D341Med (cell line): ENCODE data around the gene MOV10.

ENCODE experiments used
- DNase-seq: peaks from one replicate; pipeline ENCODE4 v3.0.0; 2012; ENCODE audit warnings: low spot score

Gene MOV10

DNA sequence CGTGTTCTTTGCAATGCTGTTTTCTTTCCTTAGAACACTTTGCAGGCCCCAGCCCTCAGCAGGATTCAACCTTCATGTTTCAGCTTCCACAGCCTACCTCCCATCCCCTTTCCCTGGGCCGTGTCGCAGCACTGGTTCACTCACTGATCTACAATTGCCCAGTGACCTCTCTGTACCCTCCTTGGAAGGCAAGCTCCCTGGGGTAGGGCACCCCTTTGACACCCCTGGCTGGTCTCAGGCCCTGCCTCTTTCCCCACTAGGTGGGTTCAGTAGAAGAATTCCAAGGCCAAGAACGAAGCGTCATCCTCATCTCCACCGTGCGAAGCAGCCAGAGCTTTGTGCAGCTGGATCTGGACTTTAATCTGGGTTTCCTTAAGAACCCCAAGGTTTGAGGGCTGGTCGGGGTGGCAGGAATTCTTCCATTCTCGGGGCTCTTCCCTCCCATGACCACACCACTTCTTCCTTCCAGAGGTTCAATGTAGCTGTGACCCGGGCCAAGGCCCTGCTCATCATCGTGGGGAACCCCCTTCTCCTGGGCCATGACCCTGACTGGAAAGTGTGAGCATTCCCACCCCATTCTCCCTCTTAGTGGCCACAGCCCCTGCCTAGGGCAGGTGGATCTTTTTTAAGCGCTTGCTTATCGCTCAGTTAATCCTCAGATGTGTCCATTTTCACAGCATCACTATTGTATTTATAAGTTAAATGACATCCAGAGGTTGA lies 25.1 kb downstream of the MOV10 start:
- DNase-seq: no peak

DNA sequence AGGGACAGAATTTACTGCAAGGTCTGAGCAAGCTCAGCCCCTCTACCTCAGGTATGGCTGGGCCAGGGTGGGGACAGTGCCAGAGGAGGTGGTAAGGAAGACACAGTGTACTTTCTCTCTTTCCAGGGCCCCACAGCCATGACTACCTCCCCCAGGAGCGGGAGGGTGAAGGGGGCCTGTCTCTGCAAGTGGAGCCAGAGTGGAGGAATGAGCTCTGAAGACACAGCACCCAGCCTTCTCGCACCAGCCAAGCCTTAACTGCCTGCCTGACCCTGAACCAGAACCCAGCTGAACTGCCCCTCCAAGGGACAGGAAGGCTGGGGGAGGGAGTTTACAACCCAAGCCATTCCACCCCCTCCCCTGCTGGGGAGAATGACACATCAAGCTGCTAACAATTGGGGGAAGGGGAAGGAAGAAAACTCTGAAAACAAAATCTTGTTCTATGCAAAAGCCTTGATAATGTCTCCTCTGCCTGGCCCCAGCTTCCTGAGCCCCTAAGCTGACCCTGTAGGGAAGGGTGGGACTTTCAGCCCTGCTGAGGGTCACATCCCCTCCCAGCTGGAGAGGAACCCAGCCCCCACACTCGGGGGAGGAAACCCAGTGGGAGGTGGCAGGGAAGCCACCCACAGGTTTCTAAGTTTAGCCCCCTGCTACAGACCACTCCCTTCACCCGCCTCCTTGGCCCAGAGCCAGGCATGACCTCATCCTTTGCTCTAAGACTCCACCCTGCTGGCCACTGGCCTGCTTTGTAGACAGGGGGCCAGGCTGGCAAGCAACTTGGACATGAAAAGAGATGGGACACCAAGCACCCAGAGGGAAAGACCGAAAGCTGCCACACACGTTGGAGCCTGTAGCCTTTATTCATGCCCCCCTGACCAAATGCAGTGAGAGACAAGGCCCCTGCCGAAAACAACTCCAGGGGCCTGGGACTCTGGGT lies 26.1 kb downstream of the MOV10 start:
- DNase-seq: peak; percentile 54

- no peak for DNase-seq
Observed at GRCh38 chr1:112701227-112702066, 27.0 kb downstream of the MOV10 start.

- DNase-seq: no peak
Observed at GRCh38 chr1:112702067-112702395, 27.6 kb downstream of the MOV10 start.

- DNase-seq: no peak
Observed at GRCh38 chr1:112702420-112703261, 28.2 kb downstream of the MOV10 start.

DNA sequence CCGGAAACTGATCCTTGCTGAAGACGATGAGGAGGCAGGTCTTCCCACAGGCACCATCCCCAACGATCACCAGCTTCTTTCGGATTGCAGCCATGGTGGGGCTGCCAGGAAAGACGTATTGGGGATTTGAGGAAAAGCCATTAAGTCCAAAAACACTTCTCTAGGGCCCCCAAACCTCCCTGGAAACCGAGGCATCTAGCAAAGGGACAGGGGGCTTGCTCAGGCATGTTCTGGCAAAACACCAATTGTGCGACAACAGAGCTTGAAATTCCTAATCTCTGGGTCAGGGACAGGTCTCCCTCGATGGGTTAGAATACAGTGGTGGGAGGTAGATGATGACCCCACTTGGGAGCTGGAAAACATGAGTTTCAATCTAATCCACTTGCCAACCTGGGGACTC lies 29.2 kb downstream of the MOV10 start:
- no peak for DNase-seq

DNA sequence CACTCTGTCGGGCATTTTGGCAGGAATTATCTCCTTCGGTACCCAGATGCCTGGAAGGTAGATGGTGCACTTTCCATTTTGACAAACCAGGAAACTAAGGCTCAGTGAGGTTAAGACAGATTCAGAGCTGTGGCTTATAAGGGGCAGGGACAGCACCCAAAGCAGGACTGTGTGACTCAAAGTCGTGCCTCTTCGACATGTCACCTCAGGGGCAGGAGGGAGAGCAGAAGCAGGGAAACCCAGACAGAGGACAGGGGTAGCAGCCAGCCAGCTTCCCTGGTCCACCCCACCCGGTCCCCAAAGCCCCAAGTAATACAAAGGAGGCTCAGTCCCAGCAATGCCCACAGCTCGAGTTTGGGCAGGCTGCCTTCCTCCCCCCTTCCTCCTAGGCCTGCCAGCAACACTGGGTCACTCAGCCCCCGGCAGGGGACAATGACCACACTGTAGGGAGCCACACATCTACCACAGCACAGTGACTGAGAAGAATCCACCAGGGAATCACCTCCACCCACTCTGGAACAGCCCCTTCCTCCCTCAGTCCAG lies 30.0 kb downstream of the MOV10 start:
- no peak for DNase-seq

GRCh38 chr1:112704934-112705627 lies 30.6 kb downstream of the MOV10 start:
- no peak for DNase-seq

DNA sequence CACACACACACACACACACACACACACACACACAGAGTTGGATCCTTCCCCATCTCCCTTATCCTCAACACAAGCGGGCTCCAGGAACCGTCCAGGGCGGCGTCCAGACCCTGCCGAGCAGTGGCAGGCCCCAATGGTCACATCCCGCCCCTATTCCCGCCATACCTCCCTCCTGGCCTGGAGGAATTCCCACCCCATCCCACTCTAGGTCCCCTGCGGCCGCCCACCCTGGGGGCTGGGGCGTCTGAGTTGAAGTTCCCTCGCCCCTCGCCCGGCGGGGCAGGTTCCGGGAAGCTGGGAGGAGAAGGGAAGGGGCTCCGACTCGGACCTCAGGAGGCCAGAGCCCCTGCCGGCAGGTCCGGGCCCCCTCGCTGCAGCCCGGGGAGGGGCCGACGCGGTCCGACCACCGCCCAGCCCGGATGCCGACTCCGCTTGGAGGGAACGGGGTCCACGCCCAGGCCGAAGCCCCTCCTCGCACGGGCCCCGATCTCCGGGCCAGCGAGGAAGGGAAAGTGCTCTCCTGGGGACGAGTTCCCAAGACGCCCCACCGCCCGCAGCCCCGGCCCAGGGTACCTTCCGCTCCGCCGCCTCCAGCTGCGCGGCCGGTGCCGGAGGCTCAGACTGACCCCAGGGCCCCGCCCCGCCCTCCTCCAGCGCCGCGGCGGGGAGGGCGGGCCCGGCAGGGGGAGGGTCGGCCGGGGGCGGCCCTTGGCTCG lies 32.2 kb downstream of the MOV10 start, which contains the start of gene RHOC:
RHOC (minus strand) TSS at position 623 of the 716 bp plus-strand sequence. CDS start 3,328 bp downstream, outside the sequence.
- no peak for DNase-seq

GRCh38 chr1:112707221-112708001 lies 33.0 kb downstream of the MOV10 start:
- peak; percentile 92 for DNase-seq

GRCh38 chr1:112708002-112708448 lies 33.6 kb downstream of the MOV10 start:
- no peak for DNase-seq

GRCh38 chr1:112708489-112708888 lies 34.0 kb downstream of the MOV10 start:
- no peak for DNase-seq

GRCh38 chr1:112710159-112710558 lies 35.7 kb downstream of the MOV10 start:
- DNase-seq: no peak

DNA sequence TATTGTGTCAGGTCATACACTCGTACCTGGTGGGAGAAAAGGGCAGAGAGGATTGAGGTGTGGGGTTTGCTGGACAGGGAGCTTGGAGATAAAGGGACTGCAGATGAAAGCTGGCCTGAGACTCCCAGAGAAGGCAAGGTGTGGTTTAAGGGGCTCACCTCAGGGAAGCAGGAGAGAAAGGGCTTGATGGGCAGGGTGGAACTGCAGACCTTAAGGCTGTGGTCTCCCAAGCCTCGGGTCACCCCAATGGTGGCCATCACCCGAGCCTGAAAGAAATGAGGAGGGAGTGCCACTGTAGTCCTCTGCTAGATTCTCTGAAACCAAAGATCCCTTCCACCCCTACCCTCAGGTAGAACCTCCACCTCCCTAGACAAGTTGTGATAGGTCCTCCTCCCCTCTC lies 36.1 kb downstream of the MOV10 start:
- no peak for DNase-seq

- DNase-seq: no peak
Observed at GRCh38 chr1:112711041-112711440, 36.6 kb downstream of the MOV10 start.

GRCh38 chr1:112711670-112712069 lies 37.2 kb downstream of the MOV10 start:
- no peak for DNase-seq

- no peak for DNase-seq
Observed at GRCh38 chr1:112712191-112712590, 37.7 kb downstream of the MOV10 start.

DNA sequence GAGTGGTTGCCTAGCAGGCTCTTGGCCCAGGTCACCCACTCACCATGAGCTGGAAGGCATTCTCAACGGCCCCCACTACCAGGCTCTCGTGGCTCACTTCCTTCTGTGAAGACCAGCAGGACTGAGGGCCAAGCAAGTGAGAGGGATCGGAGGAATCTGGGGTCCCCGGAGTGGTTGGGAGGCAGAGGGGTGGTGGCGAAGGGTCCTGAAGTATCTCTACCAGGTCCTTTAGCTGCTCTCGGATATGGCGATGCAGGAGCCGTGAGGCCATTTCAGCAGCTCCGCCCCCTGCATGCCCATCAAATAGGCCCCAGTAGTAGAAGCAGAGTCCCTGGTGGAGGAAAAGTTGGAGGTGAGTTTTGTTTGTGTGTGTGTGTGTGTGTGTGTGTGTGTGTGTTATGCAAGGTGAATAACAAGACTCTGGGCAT lies 38.3 kb downstream of the MOV10 start:
- no peak for DNase-seq
